T-helper 17 cell (primary cell): ENCODE measurements around the gene CYTH3. TPM values are rescaled to one million over a fixed set of nuclear protein-coding genes. Genes with fewer than 3 reads are reported as not detected.
A peak's percentile ranks its signal among the peaks of the same experiment; 100 is the strongest.

Experiments
- ATAC-seq: fragments of 150-1000 bp; cut with Tn5 transposase; 2 replicates; pipeline ENCODE4 v1.10.0; 2021; ENCODE audit warnings: mild to moderate bottlenecking, moderate library complexity
- DNase-seq, 3 donors: peaks; one replicate each; pipeline versions ENCODE4 v3.0.0 to v3.0.0-alpha.2; 2020 to 2021
- H3K9me3 ChIP-seq: one replicate; pipeline ENCODE4 v1.7.0; 2013; ENCODE audit warnings: low read length, mild to moderate bottlenecking; ENCODE audit not compliant: control insufficient read depth, poor library complexity, severe bottlenecking
- H3K27ac Mint-ChIP-seq: one replicate; pipeline ENCODE4 v1.8.0; 2022; ENCODE audit warnings: mild to moderate bottlenecking, moderate library complexity, mixed read lengths
- H3K27me3 Mint-ChIP-seq: one replicate; pipeline ENCODE4 v1.8.0; 2022; ENCODE audit warnings: mixed read lengths
- H3K36me3 Mint-ChIP-seq: one replicate; pipeline ENCODE4 v1.8.0; 2022; ENCODE audit warnings: low read depth, mixed read lengths
- H3K4me1 Mint-ChIP-seq: one replicate; pipeline ENCODE4 v1.8.0; 2022; ENCODE audit warnings: mild to moderate bottlenecking, mixed read lengths
- H3K4me3 Mint-ChIP-seq: one replicate; pipeline ENCODE4 v1.8.0; 2022; ENCODE audit warnings: mild to moderate bottlenecking, moderate library complexity, mixed read lengths
- total RNA-seq, 4 donors: library from RNA in 2 of 4; stranded (reverse) in 2 of 4; gene quantifications; one replicate each; pipeline ENCODE4 v1.2.3 and lab custom pipeline; 2022 to 2026

The CYTH3 gene
- total RNA-seq, 2 donors from 2014 or later = 23.1 to 25.8 TPM

DNA sequence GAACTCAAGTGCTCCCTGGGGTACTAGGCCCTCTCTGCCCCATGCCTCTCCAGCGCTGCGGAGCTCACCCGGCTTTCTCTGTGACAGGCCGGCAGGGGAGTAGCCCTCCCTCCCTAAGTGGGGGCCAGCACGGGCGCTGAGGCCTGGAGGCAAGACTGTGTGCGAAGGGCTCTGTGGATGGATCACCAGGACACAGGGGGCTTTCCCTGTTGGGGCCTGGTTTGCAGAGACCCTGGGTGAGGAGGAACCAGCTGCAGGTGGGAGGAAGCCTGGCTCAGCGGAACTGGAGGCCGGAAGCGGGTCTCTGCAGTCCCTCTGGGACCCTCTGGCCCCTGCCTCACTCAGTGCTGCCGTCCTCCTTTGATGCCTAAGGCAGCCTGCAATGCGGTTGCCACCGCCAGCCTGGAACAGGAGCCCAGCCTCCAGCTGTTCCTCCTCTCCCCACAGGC lies 106.0 kb downstream of the CYTH3 start:
- Mint-ChIP-seq H3K4me1 (peaks cover 14% of the 10 kb centered on the region), H3K4me3 (no peak overlapping the region), H3K27ac (no peak overlapping the region), H3K36me3 (peaks cover 2% of the 10 kb centered on the region), H3K27me3 (no peaks in the 10 kb centered on the region)
- DNase-seq (no peak), ATAC-seq (no peak)
- no peaks in the 10 kb centered on the region for H3K9me3 ChIP-seq

DNA sequence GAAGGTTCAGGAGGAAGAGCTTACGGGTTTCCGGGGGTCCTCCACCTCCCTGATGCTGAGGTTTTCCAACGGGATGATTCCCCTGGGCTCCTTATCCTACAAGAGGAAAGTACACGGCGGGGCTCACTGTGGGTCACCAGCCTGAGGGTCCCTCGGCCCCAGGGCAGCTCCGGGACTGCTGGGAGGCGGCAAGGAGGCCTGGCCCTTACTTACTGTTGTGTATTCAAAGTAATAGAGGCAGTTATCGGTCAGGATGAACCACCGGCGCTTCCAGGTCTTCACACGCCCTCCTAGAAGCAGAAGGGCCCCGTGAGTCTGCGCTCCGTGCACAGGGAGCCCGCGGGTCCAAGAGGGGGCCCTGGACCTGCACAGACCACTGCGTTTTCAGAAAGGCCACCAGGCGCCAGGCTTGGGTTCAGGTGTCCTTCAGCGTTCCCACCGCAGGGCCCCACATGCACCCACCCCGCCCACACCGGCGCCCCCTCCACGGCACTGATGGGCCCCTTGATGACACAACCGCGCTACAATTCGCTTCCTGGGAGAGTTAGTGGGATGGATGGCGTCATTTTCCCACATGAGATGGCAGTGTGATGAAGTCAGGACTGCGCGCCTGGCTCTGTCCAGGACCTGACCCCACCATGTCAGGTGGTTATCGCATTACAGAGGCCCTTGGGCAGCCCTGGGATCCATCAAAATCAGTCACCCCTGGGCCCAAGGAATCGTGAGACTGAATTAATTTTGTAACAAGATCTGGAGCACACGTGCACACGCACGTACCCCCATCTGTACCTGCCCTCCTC lies 106.7 kb downstream of the CYTH3 start:
- H3K9me3 ChIP-seq = no peaks in the 10 kb centered on the region
- peak overlapping the region; percentile 27 for H3K27ac Mint-ChIP-seq
- H3K4me3 Mint-ChIP-seq = peak overlapping the region; percentile 41
- peaks cover 15% of the 10 kb centered on the region for H3K4me1 Mint-ChIP-seq
- no peaks in the 10 kb centered on the region for H3K27me3 Mint-ChIP-seq
- ATAC-seq (no peak), DNase-seq (no peak)
- peaks cover 2% of the 10 kb centered on the region for H3K36me3 Mint-ChIP-seq

DNA sequence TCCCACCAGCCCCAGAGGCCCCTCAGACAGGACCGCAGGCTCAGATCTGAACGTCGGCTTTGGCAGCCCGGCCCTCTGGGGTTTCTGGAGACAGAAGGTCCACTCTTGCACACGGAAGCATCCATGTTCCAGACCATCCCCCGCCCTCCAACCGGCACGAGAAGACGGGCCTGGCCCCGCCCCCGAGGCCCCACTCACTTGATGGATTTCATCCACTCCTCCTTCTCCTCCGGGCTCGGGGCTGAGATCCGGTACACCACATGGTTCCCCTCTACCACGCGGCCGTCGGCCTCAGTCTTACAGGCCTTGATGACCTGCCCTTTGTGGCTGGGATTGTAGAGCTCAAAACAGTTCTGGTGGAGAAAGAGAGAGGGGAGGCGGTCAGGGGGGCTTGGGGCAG lies 107.3 kb downstream of the CYTH3 start:
- H3K4me3 Mint-ChIP-seq = peak overlapping the region; percentile 41

DNA sequence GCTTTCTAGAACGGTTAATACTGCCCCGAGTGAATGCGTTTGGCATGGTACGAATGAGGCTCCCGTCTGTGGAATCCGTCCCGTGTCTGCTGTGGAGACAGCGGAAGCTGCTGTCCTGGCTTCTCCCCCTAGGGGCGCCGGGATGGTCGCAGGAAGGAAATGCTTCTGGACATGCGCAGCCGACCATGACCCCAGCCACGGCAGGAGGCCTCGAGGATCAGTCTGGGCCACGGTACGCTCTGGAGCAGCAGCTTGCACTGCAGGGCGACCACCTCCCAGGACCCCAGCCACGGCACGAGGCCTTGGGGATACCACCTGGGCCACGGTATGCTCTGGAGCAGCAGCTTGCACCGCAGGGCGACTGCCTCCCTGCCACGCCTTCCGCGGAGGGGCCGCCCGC lies 107.9 kb downstream of the CYTH3 start:
- ATAC-seq (no peak), DNase-seq (no peak)
- Mint-ChIP-seq H3K27me3 (no peaks in the 10 kb centered on the region), H3K27ac (no peak overlapping the region), H3K36me3 (no peaks in the 10 kb centered on the region), H3K4me3 (no peak overlapping the region), H3K4me1 (peaks cover 15% of the 10 kb centered on the region)
- no peaks in the 10 kb centered on the region for H3K9me3 ChIP-seq

More for the DNA sequence above, 107.3 kb downstream of the CYTH3 start:
- DNase-seq = no peak
- ATAC-seq = no peak
- Mint-ChIP-seq H3K36me3 (peaks cover 2% of the 10 kb centered on the region), H3K27me3 (no peaks in the 10 kb centered on the region), H3K27ac (no peak overlapping the region), H3K4me1 (peaks cover 15% of the 10 kb centered on the region)
- no peaks in the 10 kb centered on the region for H3K9me3 ChIP-seq

DNA sequence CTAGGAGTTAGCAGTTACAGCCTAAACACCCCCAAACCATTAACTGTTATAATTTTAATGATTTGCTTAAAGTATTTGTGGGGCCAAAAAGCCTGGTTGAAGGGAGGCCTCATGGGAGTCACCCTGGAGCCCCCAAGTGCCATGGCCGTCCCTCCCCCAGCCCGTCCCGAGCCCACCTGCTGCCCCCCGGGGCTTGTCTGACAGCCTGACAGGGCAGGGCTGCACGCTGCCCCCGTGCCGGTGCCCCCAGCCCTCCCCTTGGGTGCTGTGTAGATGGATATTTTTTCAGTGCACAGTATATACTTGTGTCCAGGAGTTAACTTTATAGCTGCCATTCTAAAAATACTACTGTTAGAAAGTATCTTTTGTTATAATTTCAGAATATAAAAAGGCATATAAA lies 108.4 kb downstream of the CYTH3 start:
- H3K9me3 ChIP-seq = no peaks in the 10 kb centered on the region
- no peaks in the 10 kb centered on the region for H3K36me3 Mint-ChIP-seq
- no peak for ATAC-seq
- no peak overlapping the region for H3K27ac Mint-ChIP-seq
- no peak overlapping the region for H3K4me3 Mint-ChIP-seq
- H3K27me3 Mint-ChIP-seq = no peaks in the 10 kb centered on the region
- H3K4me1 Mint-ChIP-seq = peaks cover 15% of the 10 kb centered on the region
- no peak for DNase-seq

DNA sequence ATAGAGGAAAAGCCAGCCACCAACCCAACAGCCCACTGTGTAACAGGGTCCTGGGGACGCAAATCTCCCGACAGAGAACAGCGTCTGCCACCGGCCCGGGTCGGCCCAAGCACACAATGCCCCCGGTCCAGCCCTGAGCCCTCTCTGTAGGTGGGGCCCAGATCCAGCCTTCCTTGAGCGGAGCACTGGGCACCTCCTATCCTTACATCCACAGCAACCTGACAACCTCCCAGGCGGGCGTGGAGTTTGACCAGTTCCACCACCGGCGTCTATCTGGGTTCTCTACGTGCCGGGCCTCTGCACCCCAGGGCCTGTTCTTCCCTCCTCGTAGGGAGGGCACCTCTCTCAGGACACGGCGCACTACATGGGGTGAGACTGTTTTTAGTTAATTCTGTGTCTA lies 109.0 kb downstream of the CYTH3 start:
- H3K27ac Mint-ChIP-seq = no peak overlapping the region

DNA sequence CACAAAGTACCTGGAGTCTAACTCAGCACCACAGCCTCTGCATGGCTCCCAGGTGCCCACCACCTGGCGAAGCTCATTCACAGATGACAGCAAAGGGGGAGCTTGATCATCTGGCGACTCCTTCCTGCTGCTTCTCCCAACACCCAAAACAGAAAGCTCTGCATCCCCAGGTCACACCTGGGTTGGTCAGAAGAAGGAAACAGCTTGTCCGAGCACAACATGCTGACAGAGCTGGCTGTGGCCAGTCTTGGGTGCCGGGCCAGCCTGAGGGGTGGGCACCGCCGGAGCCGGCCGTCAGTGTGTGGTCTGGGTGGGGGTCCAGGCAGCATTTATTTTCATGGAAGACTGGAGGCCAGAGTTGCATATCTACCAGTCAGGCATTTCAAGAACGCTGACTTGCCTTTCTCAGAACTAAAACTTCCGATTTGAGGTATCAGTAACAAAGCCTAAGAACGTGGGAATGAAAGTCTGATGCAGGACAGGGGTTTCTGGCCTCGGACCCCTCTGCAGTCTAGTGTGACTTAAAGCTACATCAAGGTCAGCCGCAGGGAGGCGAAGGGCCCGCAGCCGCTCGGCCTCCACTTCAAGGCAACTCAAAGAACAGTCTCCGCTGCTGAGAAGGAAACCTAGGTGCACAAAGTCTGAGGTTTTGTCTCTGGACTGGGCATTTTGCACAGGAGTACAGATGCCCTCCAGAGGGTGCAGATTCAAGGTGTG lies 109.6 kb downstream of the CYTH3 start:
- H3K27ac Mint-ChIP-seq = peak overlapping the region; percentile 82

More for the DNA sequence above, 109.0 kb downstream of the CYTH3 start:
- Mint-ChIP-seq H3K4me1 (peaks cover 15% of the 10 kb centered on the region), H3K27me3 (no peaks in the 10 kb centered on the region), H3K4me3 (no peak overlapping the region), H3K36me3 (no peaks in the 10 kb centered on the region)
- DNase-seq (no peak), ATAC-seq (no peak)
- no peaks in the 10 kb centered on the region for H3K9me3 ChIP-seq

DNA sequence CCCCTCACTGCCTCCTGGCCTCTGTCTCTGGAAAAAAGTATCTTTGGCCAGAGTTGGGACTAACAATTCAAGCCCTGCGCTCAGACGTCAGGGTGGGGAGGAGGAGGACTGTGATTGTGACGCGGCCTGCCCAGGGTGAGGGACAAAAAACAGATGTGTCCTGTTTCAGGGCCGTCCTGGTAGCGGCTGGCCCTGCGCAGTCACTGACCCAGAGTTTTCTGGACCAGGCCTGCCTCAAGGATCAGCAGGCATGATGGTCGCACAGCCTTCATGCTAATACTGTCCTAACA lies 110.1 kb downstream of the CYTH3 start:
- no peak for DNase-seq
- H3K9me3 ChIP-seq = no peaks in the 10 kb centered on the region
- Mint-ChIP-seq H3K4me3 (no peak overlapping the region), H3K4me1 (peaks cover 15% of the 10 kb centered on the region), H3K27me3 (no peaks in the 10 kb centered on the region), H3K36me3 (no peaks in the 10 kb centered on the region), H3K27ac (peak overlapping the region; percentile 82)
- ATAC-seq = no peak

More for the DNA sequence above, 109.6 kb downstream of the CYTH3 start:
- no peaks in the 10 kb centered on the region for H3K27me3 Mint-ChIP-seq
- H3K4me3 Mint-ChIP-seq = no peak overlapping the region
- no peaks in the 10 kb centered on the region for H3K9me3 ChIP-seq
- DNase-seq = no peak
- H3K4me1 Mint-ChIP-seq = peaks cover 15% of the 10 kb centered on the region
- no peaks in the 10 kb centered on the region for H3K36me3 Mint-ChIP-seq
- ATAC-seq = no peak

DNA sequence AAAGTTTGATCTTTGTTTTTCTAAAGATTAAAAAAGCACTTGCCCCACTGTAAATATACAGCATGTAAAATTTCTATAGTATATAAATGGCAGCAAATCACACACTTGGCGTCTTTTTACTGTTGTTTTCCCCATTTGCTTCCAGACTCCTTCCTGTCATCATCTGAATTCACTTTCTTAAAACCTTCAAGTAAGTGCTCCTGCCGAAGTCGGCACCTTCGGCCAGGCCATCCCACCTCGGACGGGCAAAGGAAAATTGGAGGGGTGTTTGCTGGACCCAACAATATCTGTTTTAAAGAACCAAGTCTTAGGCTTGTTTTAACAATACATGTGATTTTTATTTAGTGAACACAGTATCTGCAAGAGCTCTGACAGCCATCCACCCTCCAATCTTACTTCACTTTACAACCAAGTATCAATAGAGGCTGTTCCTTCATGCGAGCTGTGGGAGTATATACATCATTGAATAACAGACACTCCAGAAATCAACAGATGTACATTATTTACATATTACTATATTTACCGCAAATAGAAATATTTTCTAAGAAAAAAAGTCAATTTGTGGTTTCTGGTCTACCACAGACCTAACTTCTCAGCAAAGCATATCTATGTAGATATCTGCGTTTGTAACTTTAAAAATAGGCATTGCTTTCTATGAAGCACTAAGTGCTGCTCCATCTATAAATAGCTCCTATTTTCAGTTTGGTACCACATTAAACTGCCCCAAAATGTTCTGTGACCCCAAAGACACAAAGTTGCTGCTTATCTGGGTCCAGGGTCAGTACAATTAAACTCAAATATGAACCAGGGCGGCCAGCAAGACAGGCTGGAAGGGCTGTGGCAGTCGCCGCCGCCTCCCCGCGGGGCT lies 110.7 kb downstream of the CYTH3 start:
- peak overlapping the region; percentile 82 for H3K27ac Mint-ChIP-seq
- ATAC-seq = peak; percentile 16

DNA sequence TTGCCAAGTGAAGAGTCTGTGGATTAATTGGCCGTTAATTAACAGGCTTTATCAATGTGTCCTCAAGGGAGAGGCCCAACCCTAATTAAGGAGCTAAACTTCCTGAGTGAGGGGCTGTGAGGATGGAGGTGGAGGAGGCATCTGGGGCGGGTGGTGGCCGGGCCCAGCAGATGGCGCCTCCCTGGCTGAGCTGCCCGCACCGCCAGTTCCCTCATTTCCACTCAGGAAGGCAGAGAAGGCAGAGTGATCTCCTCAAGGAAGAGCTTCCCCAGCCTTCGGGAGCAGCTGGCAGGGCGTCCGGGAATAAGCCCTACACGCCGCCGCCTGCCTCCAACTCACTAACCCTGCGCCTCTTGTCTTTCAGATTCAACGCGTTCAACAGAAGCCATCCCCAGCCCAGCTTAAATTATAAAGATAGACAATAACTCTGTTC lies 112.2 kb downstream of the CYTH3 start:
- DNase-seq (no peak), ATAC-seq (no peak)
- Mint-ChIP-seq H3K27me3 (no peaks in the 10 kb centered on the region), H3K36me3 (peaks cover 4% of the 10 kb centered on the region), H3K4me1 (peaks cover 17% of the 10 kb centered on the region), H3K4me3 (peak overlapping the region; percentile 39), H3K27ac (no peak overlapping the region)
- no peaks in the 10 kb centered on the region for H3K9me3 ChIP-seq

More for the DNA sequence above, 110.7 kb downstream of the CYTH3 start:
- H3K27me3 Mint-ChIP-seq = no peaks in the 10 kb centered on the region
- peaks cover 15% of the 10 kb centered on the region for H3K4me1 Mint-ChIP-seq
- H3K36me3 Mint-ChIP-seq = no peaks in the 10 kb centered on the region
- DNase-seq = no peak
- no peak overlapping the region for H3K4me3 Mint-ChIP-seq
- H3K9me3 ChIP-seq = no peaks in the 10 kb centered on the region

DNA sequence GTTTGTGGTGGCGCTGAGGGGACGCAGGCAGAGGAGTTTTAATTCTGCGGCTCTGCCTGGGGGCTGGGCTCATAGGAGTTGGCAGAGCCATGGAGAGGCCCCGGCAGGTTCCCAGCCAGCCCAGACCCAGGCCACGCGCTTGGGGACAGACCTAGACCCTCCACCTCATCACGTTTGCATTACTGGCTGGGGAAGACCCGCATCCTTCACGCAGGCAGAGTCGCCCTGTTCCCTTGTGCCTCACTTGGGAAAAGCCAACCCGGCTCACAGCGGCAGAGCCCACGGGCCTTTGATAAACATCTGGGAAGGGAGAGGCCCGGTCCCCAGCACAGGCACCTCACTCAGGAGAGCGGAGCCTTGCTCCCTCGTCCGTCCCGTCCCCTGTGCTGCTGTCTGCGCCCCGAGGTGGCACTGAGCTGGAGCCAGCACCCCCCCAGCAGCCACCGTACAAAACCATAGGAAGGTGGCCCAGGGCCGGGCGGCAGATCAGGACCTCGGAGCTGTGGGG lies 112.8 kb downstream of the CYTH3 start:
- no peaks in the 10 kb centered on the region for H3K9me3 ChIP-seq
- no peak for ATAC-seq
- Mint-ChIP-seq H3K36me3 (peaks cover 4% of the 10 kb centered on the region), H3K4me1 (peaks cover 17% of the 10 kb centered on the region), H3K27ac (peak overlapping the region; percentile 59), H3K4me3 (no peak overlapping the region), H3K27me3 (no peaks in the 10 kb centered on the region)
- DNase-seq = no peak

DNA sequence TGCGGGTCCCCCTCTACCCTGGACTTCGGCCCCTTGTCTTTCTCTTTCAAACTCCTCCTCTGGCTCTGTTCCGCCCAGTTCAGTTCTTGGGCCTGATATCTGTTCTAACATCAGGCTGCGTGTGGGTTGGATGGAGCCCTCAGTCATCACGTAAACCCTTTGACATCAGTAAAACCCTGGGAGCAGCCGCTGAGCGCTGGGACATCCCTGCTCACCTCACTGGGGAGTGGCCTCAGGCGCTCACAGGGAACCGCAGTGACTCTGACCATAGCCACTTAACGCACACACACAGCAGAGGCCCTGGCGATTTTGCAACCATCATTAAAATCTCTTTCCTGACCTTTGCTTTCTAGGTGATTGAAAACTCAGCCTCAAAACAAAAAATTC lies 113.3 kb downstream of the CYTH3 start:
- peaks cover 17% of the 10 kb centered on the region for H3K4me1 Mint-ChIP-seq
- peak overlapping the region; percentile 59 for H3K27ac Mint-ChIP-seq
- peaks cover 4% of the 10 kb centered on the region for H3K36me3 Mint-ChIP-seq
- ATAC-seq (no peak), DNase-seq (no peak)
- no peaks in the 10 kb centered on the region for H3K27me3 Mint-ChIP-seq
- H3K9me3 ChIP-seq = no peaks in the 10 kb centered on the region
- H3K4me3 Mint-ChIP-seq = peak overlapping the region; percentile 25
